Measurements from ENCODE around the gene ZNF175. TPM values are rescaled to one million over a fixed set of nuclear protein-coding genes. Genes with fewer than 3 reads are reported as not detected.

Gene ZNF175
- total and polyA plus RNA-seq, 2 experiments from 2014 or later = 1.1 to 4.1 TPM

DNA sequence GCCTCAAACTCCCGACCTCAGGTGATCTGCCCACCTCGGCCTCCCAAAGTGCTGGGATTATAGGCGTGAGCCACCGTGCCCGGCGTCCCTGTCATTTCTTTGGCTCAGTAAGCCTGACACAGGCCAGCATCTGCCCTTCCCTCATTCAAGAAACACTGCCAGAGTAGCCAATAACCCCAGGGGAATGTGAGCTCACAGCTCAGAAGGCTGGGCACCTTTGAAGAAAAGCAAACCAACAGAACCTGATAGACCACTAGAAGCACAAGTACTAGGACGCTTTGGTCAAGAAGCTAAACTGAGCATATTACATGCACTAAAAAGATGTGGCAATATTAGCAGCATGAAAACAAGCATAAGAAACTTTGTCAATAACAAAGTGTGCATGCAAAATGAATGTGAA is 44.9 kb downstream of the ZNF175 start:
- Histone ChIP-seq H4K20me1 (ENCODE audit: insufficient read depth, poor library complexity, severe bottlenecking) (no peaks in the 10 kb centered on the region), H3K27ac (no peak overlapping the region)

DNA sequence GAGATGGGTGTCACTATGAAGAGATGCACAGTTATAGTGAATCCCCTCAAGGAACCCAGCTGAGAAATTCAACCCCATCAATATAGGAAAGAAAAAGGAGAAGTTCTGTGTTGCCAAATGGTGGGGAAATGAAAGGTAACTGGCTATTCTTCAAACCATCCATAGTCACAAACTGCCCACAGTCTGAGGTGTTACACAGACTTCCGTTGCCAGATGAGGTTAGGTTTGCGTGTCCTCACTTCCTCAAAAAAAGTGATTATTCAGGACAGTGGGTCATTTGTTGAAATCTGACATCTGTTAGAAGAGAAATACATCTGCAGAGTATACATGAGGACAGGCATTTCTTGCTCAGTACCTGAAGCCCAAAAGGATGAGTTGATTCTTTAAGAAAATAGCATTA is 50.1 kb downstream of the ZNF175 start:
- Histone ChIP-seq H3K4me2 (no peak overlapping the region), H3K27ac (no peak overlapping the region), H3K36me3 (replicated peaks; ENCODE audit: insufficient read depth, low read depth) (no peaks in the 10 kb centered on the region), H3K9me3 (ENCODE audit: low read depth) (no peaks in the 10 kb centered on the region), H4K20me1 (ENCODE audit: insufficient read depth, poor library complexity, severe bottlenecking) (no peaks in the 10 kb centered on the region), H3K79me2 (no peaks in the 10 kb centered on the region), H3K4me3 (no peak overlapping the region), H3K27me3 (no peaks in the 10 kb centered on the region), H3K9me2 (replicated peaks; ENCODE audit: insufficient read depth) (no peaks in the 10 kb centered on the region), H3K4me1 (ENCODE audit: insufficient read depth) (no peaks in the 10 kb centered on the region), H2AFZ (no peak overlapping the region)
- TF ChIP-seq, protein P1, sequence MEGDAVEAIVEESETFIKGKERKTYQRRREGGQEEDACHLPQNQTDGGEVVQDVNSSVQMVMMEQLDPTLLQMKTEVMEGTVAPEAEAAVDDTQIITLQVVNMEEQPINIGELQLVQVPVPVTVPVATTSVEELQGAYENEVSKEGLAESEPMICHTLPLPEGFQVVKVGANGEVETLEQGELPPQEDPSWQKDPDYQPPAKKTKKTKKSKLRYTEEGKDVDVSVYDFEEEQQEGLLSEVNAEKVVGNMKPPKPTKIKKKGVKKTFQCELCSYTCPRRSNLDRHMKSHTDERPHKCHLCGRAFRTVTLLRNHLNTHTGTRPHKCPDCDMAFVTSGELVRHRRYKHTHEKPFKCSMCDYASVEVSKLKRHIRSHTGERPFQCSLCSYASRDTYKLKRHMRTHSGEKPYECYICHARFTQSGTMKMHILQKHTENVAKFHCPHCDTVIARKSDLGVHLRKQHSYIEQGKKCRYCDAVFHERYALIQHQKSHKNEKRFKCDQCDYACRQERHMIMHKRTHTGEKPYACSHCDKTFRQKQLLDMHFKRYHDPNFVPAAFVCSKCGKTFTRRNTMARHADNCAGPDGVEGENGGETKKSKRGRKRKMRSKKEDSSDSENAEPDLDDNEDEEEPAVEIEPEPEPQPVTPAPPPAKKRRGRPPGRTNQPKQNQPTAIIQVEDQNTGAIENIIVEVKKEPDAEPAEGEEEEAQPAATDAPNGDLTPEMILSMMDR (IDR thresholded peaks at IDR 0.05; ENCODE audit: poor library complexity) = no peak
- TF ChIP-seq EZH2 (IDR thresholded peaks at IDR 0.05; ENCODE audit: borderline replicate concordance) = no peak
- no peak for TF ChIP-seq EZH2phosphoT487 (IDR thresholded peaks at IDR 0.05; ENCODE audit: low read depth, severe bottlenecking, unreplicated experiment)
- no peak for DNase-seq (ENCODE audit: low spot score)
- WGBS (ENCODE audit: low lambda C conversion rate, missing lambda C conversion rate) = 70% methylated on average over 2 of the region's 2 CpGs

More for the DNA sequence above, 44.9 kb downstream of the ZNF175 start:
- Histone ChIP-seq H3K9me3 (ENCODE audit: low read depth) (no peaks in the 10 kb centered on the region), H3K79me2 (no peaks in the 10 kb centered on the region), H3K4me2 (no peak overlapping the region), H3K9me2 (replicated peaks; ENCODE audit: insufficient read depth) (no peaks in the 10 kb centered on the region), H3K4me1 (ENCODE audit: insufficient read depth) (no peaks in the 10 kb centered on the region), H2AFZ (no peak overlapping the region), H3K27me3 (no peaks in the 10 kb centered on the region), H3K36me3 (replicated peaks; ENCODE audit: insufficient read depth, low read depth) (no peaks in the 10 kb centered on the region), H3K4me3 (no peak overlapping the region)
- no peak for TF ChIP-seq EZH2phosphoT487 (IDR thresholded peaks at IDR 0.05; ENCODE audit: low read depth, severe bottlenecking, unreplicated experiment)
- DNase-seq (ENCODE audit: low spot score) = no peak
- WGBS (ENCODE audit: low lambda C conversion rate, missing lambda C conversion rate) = 89% methylated on average over 7 of the region's 7 CpGs

DNA sequence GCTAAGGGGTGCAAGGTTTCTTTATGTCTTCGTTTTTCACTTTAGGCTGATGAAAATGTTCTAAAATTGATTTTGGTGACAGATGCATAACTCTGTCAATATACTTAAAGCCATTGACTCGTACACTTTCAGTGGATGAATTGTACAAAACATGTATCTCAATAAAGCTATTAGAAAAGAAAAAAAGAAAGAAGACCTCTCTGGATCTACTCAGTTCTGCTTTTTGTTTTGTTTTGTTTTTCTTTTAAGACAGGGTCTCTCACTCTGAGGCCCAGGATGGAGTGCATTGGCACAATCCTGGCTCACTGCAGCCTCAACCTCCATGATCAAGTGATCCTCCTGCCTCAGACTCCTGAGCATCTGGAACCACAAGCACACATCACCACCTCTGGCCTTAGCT is 55.6 kb downstream of the ZNF175 start:
- Histone ChIP-seq H3K9me3 (ENCODE audit: low read depth) (no peaks in the 10 kb centered on the region), H3K27ac (no peak overlapping the region), H4K20me1 (ENCODE audit: insufficient read depth, poor library complexity, severe bottlenecking) (no peaks in the 10 kb centered on the region), H3K4me3 (no peak overlapping the region), H3K79me2 (no peaks in the 10 kb centered on the region), H3K9me2 (replicated peaks; ENCODE audit: insufficient read depth) (no peaks in the 10 kb centered on the region), H3K36me3 (replicated peaks; ENCODE audit: insufficient read depth, low read depth) (no peaks in the 10 kb centered on the region), H2AFZ (no peak overlapping the region), H3K4me2 (no peak overlapping the region), H3K4me1 (ENCODE audit: insufficient read depth) (no peaks in the 10 kb centered on the region), H3K27me3 (no peaks in the 10 kb centered on the region)
- no peak for TF ChIP-seq EZH2 (IDR thresholded peaks at IDR 0.05; ENCODE audit: borderline replicate concordance)
- TF ChIP-seq, protein P1 (IDR thresholded peaks at IDR 0.05; ENCODE audit: poor library complexity) = no peak
- no peak for TF ChIP-seq EZH2phosphoT487 (IDR thresholded peaks at IDR 0.05; ENCODE audit: low read depth, severe bottlenecking, unreplicated experiment)
- 24% methylated on average over 2 of the region's 2 CpGs for WGBS (ENCODE audit: low lambda C conversion rate, missing lambda C conversion rate)
- DNase-seq (ENCODE audit: low spot score) = no peak

DNA sequence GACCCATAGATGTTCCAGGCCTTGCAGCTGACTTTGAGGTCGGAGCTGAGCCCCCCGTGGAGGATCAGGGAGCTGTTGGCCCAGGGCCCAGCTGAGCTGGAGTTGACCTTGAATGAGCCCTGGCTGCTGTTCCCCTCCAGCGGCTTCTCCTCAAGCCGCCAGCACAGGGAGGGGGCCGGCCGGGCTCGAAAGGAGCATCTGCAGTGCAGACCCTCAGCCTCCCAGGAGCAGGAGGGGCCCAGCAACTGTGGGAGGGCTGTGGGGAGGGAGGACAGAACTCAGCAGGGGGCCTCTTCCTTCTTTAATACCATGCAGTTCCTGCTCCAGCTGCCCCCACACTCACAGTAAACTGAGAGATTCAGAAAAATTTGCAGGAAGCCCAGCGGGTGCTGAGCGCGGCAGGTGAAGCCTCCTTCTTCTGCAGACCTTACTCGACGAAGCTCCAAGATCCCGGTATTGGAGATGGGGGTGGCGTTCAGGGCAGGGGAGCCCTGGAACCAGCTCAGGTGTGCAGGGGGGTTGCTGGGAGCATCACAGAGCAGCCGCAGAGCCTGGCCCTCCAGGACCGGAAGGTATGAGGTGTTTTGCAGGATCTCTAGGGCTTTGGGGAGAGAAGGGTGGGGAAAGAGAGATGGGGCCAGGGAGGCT is 56.5 kb downstream of the ZNF175 start:
- Histone ChIP-seq H4K20me1 (ENCODE audit: insufficient read depth, poor library complexity, severe bottlenecking) (no peaks in the 10 kb centered on the region), H3K4me1 (ENCODE audit: insufficient read depth) (no peaks in the 10 kb centered on the region), H3K79me2 (no peaks in the 10 kb centered on the region), H3K4me2 (no peak overlapping the region), H3K9me2 (replicated peaks; ENCODE audit: insufficient read depth) (no peaks in the 10 kb centered on the region), H3K9me3 (ENCODE audit: low read depth) (no peaks in the 10 kb centered on the region), H3K27me3 (no peaks in the 10 kb centered on the region), H3K36me3 (replicated peaks; ENCODE audit: insufficient read depth, low read depth) (no peaks in the 10 kb centered on the region), H3K27ac (no peak overlapping the region), H2AFZ (no peak overlapping the region), H3K4me3 (no peak overlapping the region)
- TF ChIP-seq, protein P1 (IDR thresholded peaks at IDR 0.05; ENCODE audit: poor library complexity) = no peak
- TF ChIP-seq EZH2phosphoT487 (IDR thresholded peaks at IDR 0.05; ENCODE audit: low read depth, severe bottlenecking, unreplicated experiment) (no peak), EZH2 (IDR thresholded peaks at IDR 0.05; ENCODE audit: borderline replicate concordance) (no peak)
- WGBS (ENCODE audit: low lambda C conversion rate, missing lambda C conversion rate) = 89% methylated on average over 16 of the region's 16 CpGs
- DNase-seq (ENCODE audit: low spot score) = no peak

Measured in hepatocyte (in vitro differentiated cells).